Central memory CD4-positive, alpha-beta T cell (primary cell): ENCODE results near the gene HOXB5.

Experiments
- DNase-seq: peaks from one replicate; pipeline ENCODE4 v3.0.0; 2022

The HOXB5 gene

GRCh38 chr17:48589060-48589830 is 4.3 kb downstream of the HOXB5 start:
- no peak for DNase-seq

DNA sequence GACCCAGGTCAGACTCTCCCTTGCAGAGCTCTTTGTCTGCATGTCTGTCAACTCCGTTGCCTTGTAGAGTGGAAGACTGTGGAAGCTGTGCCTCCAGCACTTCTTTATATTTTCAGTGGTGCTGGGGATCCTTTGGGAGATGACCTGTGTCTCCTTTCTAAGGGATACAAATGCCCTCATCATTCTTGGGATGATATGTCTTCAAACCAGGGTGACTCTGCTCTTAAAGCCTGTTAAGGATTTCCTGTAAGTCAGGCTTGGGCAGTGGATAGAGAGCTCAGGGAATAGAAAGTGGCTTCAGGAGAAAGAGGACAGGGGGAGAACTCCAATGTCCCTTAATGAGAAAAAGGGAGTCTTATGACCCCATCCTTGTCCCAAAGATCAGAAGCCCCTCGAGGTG is 5.1 kb downstream of the HOXB5 start:
- no peak for DNase-seq

DNA sequence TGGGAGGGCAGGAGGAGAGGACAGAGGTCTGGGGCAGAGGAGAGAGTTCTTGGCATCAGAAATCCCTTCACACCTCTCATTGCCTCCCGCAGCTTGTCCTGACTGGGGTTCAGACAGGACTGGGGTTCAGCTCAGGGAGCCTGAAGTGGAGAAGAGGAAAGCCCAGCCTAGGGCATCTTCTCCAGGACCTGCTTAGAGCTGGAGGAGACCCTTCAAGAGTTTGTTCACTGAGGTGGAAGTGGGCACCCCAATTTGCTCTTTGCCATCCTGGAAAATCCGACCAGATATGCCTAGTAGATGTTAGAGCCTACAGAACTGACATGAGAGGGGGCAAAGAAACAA is 5.5 kb downstream of the HOXB5 start:
- no peak for DNase-seq

GRCh38 chr17:48587276-48588073 is 6.1 kb downstream of the HOXB5 start:
- DNase-seq, result no peak

DNA sequence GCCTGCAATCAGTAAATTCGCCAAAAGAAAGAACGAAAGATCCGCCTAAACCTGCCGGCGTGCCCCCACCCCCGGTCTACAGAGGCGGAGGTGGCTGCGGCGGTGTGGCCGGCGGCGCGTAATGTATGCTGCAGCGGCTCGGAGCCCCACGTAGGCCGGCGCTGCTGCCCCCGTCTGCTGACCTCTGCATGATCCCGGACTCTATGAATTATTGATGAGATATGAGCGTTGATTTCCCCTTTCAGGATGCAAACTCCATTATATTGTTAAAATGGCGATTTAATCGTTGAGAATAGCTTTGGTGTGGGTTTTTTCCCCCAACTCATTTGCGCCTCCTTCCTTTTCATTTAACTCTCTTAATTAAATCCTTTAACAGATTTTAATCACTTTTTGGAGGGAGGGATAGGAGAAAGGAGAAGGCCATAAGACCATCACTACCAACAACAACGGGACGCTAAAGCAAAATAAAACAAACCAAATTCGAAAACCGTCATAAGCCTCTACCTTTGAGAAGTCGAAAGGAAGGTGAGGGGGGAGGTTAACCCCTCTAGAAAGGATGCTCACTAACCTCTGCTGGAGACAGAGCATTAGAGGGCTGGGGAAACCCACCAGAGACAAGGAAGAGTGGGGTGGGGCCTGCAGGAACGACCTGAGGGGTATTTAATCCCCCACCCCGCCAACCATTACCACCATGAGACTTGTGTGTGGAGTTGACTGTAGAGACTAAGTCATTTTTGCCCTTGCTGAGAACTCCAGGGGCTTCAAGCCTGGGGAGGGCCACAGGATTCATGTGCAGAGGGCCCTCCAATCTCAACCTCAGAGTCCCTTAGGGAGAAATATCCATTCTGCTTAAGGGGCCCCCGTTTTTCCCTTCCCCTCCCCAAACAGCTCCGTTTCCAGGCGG is 7.0 kb downstream of the HOXB5 start:
- no peak for DNase-seq

- no peak for DNase-seq
Measured at GRCh38 chr17:48584223-48584741, 9.3 kb downstream of the HOXB5 start.

- no peak for DNase-seq
Measured at GRCh38 chr17:48583708-48584222, 9.8 kb downstream of the HOXB5 start.

DNA sequence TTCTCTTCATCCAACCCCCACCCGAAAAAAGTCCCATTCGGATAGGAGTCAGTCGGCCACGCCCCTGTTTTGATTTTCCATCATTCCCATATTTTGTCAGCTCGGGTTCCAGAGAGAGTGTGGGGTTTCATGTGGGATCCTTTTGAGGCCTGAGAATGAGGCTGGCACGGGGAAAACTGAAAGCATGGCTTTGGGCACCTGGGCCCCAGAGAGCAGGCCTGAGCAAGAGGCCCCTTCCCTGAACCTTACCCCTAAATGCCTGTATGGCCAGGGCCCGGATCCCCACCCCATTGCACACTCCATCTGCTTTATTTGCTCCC is 10.9 kb downstream of the HOXB5 start:
- DNase-seq, result no peak

- no peak for DNase-seq
Measured at GRCh38 chr17:48579760-48580554, 13.6 kb downstream of the HOXB5 start.

DNA sequence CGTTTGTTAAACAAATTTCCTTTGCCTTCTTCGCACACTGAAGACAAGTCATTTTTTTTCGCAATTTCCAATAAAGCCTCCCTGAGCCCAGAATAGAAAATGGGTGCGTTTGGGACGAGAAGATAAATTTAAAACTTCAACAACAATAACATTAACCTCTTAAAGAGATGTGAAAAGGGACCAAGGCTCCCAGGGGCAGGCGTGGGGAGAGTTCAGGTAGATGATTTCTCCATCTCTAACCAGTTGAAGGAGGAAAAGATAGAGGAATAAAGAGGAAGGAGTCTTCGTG is 14.2 kb downstream of the HOXB5 start:
- DNase-seq, result no peak

GRCh38 chr17:48578616-48579470 is 14.7 kb downstream of the HOXB5 start:
- no peak for DNase-seq

GRCh38 chr17:48577946-48578615 is 15.5 kb downstream of the HOXB5 start, which contains the start of gene HOXB4:
TSS of gene HOXB4 (minus strand) at chr17:48578350. CDS start at chr17:48578319, 31 bp downstream.
- peak; percentile 70 for DNase-seq

DNA sequence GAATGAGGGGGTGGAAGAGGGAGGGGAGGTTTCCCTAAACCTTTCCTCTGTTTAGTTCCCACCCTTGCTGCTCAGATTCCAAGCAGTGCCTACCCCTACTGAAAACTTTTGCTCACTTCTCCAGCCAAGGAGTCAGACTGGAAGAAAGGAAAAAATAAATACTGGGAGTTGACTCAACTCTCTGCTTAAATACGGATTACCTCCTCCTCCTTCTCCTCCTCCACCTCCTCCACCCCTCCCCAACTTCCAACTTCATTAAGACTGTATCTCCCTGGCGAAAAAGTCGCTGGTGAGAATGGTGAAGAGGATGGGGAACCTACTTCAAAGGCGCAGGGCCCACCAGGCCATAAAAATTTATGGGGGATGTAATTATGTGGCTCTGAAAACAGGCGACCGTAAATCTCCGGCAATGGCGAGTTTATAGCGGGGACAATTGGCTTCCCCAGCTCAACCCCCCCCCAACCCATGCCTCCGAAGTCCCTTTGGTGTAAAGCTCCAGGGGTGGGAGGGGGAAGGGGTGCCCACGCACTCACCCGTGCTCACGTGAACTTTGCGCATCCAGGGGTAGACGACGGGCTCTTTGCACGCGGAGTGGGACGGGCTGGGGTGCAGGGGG is 16.1 kb downstream of the HOXB5 start:
- no peak for DNase-seq

DNA sequence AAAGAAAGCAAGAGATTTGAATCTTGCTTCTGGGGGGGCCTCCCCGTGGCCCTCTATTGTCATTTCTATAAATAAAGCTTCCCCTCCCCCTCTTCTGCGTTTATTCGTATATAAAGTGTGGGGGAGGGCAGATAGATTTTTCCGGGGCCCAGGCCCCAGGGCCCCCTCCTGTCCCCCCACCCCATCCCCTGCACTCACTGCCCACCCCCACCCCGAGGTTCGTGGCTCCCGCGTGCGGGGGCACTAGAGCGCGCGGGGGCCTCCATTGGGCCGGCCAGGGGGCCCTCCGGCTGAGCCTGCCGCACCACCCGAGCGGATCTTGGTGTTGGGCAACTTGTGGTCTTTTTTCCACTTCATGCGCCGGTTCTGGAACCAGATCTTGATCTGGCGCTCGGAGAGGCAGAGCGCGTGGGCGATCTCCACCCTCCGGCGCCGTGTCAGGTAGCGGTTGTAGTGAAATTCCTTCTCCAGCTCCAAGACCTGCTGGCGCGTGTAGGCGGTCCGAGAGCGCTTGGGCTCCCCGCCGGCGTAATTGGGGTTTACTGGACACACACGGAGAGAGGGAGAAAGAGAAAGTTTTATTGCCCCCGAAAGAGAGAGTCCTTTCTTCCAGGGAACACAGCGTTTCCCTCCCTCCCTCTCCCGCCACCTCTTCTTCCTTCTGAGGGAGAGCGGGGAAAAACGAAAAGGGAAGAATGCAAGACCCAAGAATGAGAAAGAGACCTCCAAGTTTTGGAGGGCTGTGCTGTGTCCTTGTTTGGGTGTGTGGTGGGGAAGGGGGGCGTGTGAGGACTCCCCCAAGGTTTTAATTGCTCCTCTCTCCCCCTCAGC is 16.9 kb downstream of the HOXB5 start:
- DNase-seq, result no peak

DNA sequence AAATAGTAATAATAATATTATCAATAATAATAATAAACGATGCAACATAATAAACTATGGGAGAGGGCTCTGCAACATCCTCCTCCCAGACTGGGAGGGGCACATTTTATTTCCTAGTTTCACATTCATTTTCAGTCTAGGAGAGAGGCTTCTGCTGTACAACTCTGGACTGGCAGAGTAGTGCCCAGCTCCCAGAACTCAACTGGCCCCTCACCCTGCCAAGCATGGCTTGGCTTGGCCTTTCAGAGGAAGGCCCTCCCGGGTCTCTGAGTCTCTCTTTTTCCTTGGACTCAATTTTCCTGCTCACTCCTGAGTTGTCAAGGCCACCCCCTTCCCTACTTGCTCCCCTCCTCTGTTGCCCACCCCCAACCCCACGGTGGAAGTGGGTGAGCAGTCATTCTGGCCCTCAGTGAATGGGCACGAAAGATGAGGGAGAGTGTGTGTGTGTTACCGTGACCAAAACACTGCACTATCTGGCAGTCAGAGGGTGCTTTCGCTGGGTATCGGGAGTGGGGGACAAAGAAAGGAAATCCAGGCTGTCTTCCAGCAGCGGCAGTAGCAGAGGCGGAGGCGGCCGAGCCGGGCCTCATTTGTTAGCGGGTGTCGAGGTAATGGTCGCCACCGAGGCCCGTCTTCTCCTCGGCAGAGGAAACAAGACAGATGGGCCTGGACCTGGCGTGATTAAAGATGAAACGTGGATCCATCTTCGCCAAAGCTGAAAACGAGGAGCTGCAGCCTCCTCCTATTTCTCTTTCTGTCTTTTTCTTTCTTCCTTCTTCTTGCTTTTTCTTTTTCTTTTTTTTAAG is 17.7 kb downstream of the HOXB5 start:
- no peak for DNase-seq

DNA sequence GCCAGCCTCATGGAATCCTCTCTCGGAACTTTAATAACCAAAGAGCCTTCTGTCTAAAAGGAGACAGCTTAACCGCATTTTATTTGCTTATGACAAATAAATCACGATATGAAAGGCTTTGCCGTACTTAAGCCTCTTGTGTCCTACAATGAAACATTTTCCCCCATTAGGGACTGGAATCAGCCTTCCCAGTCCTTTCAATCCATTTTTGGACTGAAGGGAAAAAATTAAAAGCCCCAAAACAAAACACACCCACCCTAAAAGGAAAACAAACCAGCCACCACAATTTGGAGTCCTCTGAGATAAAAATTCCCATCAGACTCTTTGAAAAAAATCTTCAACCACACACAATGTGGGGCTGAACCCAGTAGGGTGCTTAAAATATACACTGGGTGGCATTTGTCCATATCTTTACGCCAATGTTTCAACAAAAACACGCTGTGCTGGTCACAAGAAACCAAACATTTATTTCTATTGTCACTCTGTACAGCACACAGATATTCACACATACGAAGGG is 18.5 kb downstream of the HOXB5 start:
- DNase-seq, result no peak

GRCh38 chr17:48574505-48575065 is 19.0 kb downstream of the HOXB5 start:
- no peak for DNase-seq
